NCI-H187 (cell line): ENCODE results near the gene FIGN.

ENCODE experiments used
- DNase-seq, 2 experiments: peaks; one replicate each; lab custom pipeline; 2025; lab: John Stamatoyannopoulos, UW

The FIGN gene

DNA sequence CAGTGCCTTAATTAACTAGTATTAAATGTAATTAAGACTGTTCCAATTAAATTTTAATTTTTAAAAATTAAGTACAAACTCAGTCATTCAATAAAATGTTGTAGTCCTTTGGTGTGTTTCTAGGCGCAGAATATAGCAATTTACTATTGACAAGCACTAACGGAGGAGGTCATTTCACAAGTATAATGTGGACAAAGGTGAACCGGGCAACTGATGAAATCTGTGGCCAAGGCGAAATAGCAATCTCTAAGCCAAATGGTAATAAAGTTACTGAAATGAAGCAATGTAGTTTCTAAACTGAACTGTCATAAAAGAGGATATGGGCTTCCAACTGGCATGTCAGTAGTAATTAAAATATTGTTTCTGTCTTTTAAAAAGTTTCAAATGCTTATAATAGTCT is 27.5 kb downstream of the FIGN start:
- DNase-seq = no peak

- no peak for DNase-seq
Observed at GRCh38 chr2:163703386-163703785, 32.4 kb downstream of the FIGN start.

GRCh38 chr2:163701399-163702195 is 34.2 kb downstream of the FIGN start:
- no peak for DNase-seq

DNA sequence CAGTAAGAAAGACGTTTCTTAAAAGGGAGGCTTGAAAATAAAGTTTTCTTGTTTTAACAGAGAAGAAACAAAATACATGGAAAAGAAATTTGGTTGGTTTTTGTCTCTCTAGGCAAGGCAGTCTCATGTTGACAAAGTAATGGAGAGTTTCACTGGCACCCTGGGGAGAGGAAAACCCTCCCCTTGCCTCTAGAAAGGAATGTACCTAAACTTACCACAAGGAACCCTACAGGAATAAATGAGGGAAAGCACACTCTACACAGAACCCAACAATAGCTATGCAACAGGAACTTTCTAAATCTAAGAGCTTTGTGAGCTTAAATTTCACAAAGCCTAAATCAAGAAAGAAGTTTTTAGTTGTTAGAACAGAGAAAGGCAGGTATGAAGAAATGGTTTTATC is 37.0 kb downstream of the FIGN start:
- no peak for DNase-seq

DNA sequence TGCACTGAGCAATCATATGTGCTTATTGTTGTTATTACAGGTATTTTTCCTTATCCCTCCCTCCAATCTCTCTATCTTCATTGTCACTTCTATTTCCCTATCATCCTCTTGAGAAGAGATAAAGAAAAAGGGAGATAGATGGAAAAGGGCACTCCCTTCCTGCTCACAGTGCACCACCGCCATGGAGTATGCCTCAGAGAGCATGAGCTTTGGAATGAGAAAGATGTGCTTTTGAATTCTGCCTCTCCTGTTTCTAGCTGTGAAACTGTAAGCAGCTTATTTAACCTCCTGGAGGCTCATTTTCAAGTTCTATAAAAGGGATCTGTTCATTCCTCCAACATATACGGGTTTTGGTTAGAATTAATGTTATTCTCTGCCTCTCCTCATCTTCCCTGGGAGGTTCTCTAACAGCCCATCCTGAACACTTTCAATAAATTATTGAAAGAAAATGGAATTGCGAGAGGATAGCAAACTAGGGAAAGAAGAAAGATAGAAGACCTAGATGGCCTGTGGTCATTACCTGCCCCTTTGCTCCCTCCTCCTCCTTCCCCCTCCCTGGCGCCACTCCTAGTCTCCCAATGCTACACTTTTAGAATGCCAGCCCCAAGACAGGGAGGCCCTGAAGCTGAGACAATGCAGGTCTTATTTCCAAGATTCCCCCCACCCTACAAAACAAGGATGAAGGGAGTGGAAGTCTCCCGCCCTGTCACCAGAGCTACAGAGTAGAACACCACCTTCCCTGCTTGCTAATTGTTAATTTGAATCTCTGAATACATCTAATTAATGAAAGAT is 37.8 kb downstream of the FIGN start:
- no peak for DNase-seq

GRCh38 chr2:163697429-163697828 is 38.4 kb downstream of the FIGN start:
- no peak for DNase-seq

DNA sequence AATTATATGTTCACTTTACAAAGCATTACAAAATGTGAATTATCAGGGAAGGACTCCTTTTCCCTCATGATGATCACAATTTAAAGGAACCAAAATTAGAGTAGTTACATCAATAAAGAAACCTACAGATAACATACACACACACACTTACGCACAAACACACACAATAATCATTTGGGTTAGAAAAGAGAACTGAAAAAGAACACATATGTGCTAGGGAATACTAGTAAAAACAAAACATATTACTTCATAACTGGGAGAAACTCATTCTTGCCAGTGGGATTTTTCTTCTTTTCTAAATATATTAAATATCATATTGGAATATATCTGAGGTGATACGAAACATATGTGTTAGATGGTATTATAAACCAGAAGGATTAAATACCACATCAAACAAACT is 42.3 kb downstream of the FIGN start:
- no peak for DNase-seq

DNA sequence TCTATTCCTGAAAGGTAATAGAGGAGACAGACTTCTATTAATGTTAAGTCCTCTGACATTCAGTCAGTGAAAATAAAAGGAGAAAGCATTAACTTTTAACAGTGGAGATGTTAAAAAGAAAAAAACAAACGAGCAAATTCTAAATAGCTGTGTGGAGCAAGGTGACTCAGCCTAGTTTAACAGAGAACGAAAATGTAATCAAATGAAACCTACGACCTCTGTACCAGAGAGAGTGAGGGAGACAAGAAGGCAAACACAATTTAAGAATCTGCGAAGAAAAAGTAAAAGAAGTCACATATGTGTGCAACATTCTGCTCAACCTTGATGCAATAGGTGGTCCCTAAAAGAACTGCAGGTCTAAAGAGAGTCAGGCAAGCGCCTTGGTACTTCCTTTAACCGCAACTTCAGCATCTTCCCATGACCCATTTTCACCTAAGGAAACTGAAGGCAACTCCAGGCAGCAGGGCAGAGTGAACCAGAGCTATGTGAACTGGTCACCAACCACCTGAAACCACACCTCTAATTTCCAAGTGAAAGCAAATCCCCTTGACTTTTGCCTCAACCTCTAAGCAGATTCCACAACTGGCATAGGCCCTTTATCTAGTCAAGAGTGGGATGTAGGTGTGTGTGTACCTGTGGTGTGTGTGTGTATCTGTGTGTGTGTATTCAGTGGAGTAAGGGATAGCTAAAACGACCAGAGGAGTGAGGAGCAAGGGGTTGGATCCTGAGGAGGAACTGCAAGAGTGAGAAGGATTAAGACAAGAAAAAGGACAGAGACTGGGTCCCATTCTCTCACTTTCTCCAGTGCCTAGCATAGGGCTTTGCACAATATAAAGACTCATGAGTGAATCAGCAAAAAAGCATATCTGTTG is 43.0 kb downstream of the FIGN start:
- no peak for DNase-seq

DNA sequence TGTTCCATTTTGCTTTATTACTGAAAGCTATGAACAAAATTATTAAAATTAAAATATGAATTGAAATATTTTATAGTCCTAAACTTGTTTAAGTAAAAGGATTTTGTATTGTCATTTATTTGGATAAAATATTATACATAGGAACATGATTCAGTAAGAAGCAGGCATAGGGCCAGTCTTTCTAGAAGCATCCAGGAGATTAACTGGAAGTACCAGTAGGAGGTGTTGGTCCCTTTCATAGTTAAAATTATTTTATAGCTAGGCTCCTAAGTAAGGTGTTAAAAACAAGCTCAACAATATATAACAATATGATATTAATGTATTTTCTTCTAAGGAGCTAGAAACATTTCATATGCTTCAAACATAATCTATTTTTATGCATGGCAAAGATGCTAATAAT is 43.7 kb downstream of the FIGN start:
- no peak for DNase-seq

- no peak for DNase-seq
Observed at GRCh38 chr2:163690896-163691295, 44.9 kb downstream of the FIGN start.

DNA sequence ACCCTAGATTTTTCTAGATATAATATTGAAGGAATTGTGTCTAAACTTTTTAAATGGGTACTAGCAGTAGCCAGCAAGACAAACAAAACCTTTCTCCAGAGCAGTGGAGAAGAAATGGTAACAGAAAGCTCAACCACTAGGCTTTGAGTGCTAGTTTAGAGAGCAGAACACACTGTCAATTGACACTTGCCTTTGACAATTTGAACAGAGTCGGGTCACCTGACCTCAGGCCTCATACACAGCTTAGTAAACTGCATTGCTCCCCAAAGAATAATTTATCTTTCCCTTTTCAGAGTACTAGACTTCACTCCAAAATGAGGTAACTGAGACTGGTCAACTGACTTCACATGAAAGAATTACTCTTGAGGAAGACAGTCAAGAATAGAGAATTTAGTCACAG is 48.6 kb downstream of the FIGN start:
- DNase-seq = no peak

GRCh38 chr2:163686289-163686688 is 49.5 kb downstream of the FIGN start:
- peak in 1 of 2 experiments; percentile 27 for DNase-seq

GRCh38 chr2:163682695-163683094 is 53.1 kb downstream of the FIGN start:
- DNase-seq = no peak

GRCh38 chr2:163681745-163682144 is 54.1 kb downstream of the FIGN start:
- no peak for DNase-seq

- no peak for DNase-seq
Observed at GRCh38 chr2:163675388-163675787, 60.4 kb downstream of the FIGN start.

DNA sequence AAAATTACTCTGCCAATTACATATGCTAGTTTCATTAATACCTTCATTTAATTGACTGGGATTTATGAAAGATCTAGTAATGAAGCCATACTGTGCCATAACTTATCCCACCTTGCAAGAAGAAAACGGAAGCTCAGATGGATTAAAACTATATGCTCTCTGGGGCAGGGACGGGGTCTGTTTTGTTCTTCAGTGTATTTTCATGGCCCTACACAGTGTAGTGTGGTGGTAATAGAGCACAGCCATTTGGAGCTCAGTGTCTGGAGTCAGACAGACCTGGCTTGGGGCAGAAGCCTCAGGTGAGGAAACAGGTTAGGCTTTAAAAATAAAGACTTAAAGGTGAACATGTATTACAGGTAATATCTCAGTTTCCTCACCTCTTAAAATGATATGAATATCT is 62.3 kb downstream of the FIGN start:
- DNase-seq = no peak

DNA sequence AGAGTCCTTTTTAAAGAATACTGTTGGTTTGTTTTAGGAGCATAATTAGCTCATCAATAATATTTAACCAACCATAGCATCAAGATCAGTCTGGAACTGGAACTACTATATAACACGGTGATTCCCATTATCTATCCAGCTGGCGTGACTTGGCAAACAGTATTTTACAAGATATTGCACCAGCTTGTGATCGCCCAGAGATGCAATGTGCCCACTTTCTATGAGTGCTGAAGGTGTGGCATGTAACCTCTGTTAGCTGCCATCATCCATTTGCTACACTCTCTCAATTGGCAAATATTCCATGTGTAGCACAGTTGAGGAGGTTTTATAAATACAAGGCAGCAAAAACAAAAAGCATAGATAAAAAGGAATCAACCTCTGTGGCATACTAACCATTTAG is 64.9 kb downstream of the FIGN start:
- DNase-seq = no peak

- DNase-seq = no peak
Observed at GRCh38 chr2:163669506-163669905, 66.3 kb downstream of the FIGN start.

- DNase-seq = no peak
Observed at GRCh38 chr2:163667064-163667887, 68.5 kb downstream of the FIGN start.

GRCh38 chr2:163665817-163666216 is 70.0 kb downstream of the FIGN start:
- no peak for DNase-seq

DNA sequence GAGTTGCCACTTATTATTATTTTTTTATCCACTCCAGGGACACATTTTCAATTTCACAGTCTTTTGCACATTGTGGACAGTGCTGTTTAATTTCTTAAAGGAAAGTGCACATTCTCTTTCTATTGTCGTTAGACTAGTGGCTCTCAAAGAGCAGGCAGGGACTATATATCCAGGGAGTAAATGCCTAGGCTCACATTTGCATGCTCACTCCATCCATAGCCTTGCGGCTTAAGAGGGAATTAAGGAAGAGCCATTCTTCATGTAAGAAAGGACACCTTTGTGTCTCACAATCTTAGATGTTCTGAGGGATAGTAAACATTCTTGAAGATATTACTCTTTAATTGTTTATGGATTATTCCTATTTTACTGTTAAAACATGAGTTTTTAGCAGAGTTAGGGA is 70.8 kb downstream of the FIGN start:
- no peak for DNase-seq

- DNase-seq = no peak
Observed at GRCh38 chr2:163664610-163665009, 71.2 kb downstream of the FIGN start.
